ENCODE data around the gene PPME1. TPM values are rescaled to one million over a fixed set of nuclear protein-coding genes. Genes with fewer than 3 reads are reported as not detected.

Gene PPME1
- total RNA-seq, 1 experiment from 2014 or later: 39.4 TPM

DNA sequence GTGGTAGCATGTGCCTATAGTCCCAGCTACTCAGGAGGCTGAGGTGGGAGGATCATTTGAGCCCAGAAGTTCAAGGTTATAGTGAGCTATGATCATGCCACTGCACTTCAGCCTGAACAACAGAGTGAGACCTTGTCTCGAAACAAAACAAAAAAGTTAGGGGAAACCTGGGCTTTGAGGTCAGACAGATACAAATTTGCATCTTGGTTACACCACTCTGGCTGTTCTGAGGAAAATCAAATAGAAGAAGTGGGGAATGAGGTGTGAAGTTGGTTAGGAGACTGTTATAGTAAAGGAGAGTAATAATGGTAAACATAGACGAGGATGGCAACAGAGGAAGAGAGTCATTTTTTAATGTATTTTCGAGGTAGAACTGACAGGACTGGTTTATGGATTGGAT, 62.6 kb downstream of the PPME1 start:
- no peaks in the 10 kb centered on the region for H3K9me3 ChIP-seq (ENCODE audit: control insufficient read depth, low read depth, low read length)
- H3K9me3 Mint-ChIP-seq: no peaks in the 10 kb centered on the region
- H3K18ac ChIP-seq (ENCODE audit: insufficient read length, low read depth, low read length): no peak overlapping the region
- H3K79me2 ChIP-seq (ENCODE audit: insufficient read depth, low read length): no peaks in the 10 kb centered on the region
- H3K4ac ChIP-seq (ENCODE audit: low read depth, low read length): no peak overlapping the region
- H3K4me1 ChIP-seq (ENCODE audit: insufficient read depth, low read length): no peaks in the 10 kb centered on the region
- no peak overlapping the region for H2BK20ac ChIP-seq (ENCODE audit: low read depth, low read length, poor library complexity, severe bottlenecking)
- H3K4me3 Mint-ChIP-seq: no peak overlapping the region
- peaks cover 3 to 32% (median 9%) of the 10 kb centered on the region in 3 experiments; a peak in 5 of 7 replicates for H3K36me3 Mint-ChIP-seq (ENCODE audit: insufficient read depth in 1 of 3, low read depth in 3 of 3)
- H4K8ac ChIP-seq (replicated peaks; ENCODE audit: insufficient read length, low read depth, low read length): no peak overlapping the region
- H3K27ac Mint-ChIP-seq: no peak overlapping the region
- no peak overlapping the region for H2BK15ac ChIP-seq (ENCODE audit: low read depth, low read length)
- H2AK5ac ChIP-seq (ENCODE audit: insufficient read length, low read length): no peak overlapping the region
- H2BK120ac ChIP-seq (ENCODE audit: low read depth, low read length, poor library complexity, severe bottlenecking): no peak overlapping the region
- no peak overlapping the region for H4K91ac ChIP-seq (ENCODE audit: insufficient read length, low read depth, low read length)
- no peak overlapping the region for H3K23ac ChIP-seq (ENCODE audit: insufficient read length, low read depth, low read length)
- H3K27me3 ChIP-seq (ENCODE audit: insufficient read depth, low read length): no peaks in the 10 kb centered on the region
- H3T11ph ChIP-seq (ENCODE audit: low read length): no peak overlapping the region
- no peaks in the 10 kb centered on the region for H4K20me1 ChIP-seq (ENCODE audit: control insufficient read depth, insufficient read depth, insufficient read length)
- no peak overlapping the region for H4K5ac ChIP-seq (ENCODE audit: insufficient read length, low read depth, low read length)
- TF ChIP-seq, protein P1, sequence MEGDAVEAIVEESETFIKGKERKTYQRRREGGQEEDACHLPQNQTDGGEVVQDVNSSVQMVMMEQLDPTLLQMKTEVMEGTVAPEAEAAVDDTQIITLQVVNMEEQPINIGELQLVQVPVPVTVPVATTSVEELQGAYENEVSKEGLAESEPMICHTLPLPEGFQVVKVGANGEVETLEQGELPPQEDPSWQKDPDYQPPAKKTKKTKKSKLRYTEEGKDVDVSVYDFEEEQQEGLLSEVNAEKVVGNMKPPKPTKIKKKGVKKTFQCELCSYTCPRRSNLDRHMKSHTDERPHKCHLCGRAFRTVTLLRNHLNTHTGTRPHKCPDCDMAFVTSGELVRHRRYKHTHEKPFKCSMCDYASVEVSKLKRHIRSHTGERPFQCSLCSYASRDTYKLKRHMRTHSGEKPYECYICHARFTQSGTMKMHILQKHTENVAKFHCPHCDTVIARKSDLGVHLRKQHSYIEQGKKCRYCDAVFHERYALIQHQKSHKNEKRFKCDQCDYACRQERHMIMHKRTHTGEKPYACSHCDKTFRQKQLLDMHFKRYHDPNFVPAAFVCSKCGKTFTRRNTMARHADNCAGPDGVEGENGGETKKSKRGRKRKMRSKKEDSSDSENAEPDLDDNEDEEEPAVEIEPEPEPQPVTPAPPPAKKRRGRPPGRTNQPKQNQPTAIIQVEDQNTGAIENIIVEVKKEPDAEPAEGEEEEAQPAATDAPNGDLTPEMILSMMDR (conservative IDR thresholded peaks at IDR 0.05): no peak
- H3K23me2 ChIP-seq (ENCODE audit: insufficient read length, low read depth, low read length, poor library complexity, severe bottlenecking): no peaks in the 10 kb centered on the region
- H3K4me2 ChIP-seq (ENCODE audit: insufficient read depth, insufficient read length, low read length): no peak overlapping the region
- 100% methylated on average over 2 of the region's 3 CpGs for WGBS (ENCODE audit: extremely low coverage, insufficient read length, low lambda C conversion rate)
- no peak overlapping the region for H3K27ac ChIP-seq (ENCODE audit: insufficient read length, low read depth, low read length)
- H3K14ac ChIP-seq (ENCODE audit: insufficient read depth, low read length): no peak overlapping the region
- no peak for DNase-seq
- H3K9ac ChIP-seq (ENCODE audit: extremely low read depth, insufficient read length, low read length): no peak overlapping the region
- no peak overlapping the region for H2BK12ac ChIP-seq (ENCODE audit: insufficient read length, low read depth, low read length)
- no peaks in the 10 kb centered on the region for H3K79me1 ChIP-seq (ENCODE audit: insufficient read depth, low read depth, low read length, poor library complexity, severe bottlenecking)
- no peak overlapping the region for H2AFZ ChIP-seq (ENCODE audit: low read length)
- H3K56ac ChIP-seq (ENCODE audit: insufficient read length, low read depth, low read length): no peak overlapping the region
- no peaks in the 10 kb centered on the region for H3K4me1 Mint-ChIP-seq
- H2BK5ac ChIP-seq (ENCODE audit: insufficient read length, low read length): no peak overlapping the region
- no peaks in the 10 kb centered on the region for H3K27me3 Mint-ChIP-seq (ENCODE audit: low read depth)
